GM19025 (cell line): ENCODE data around the gene LLCFC1.
"Not testable (repeated sequence)": the region's sequence is repeated elsewhere in the genome, so short reads cannot be mapped to it uniquely, and the experiment has no call there.

Experiments used
- ATAC-seq: cut with Tn5 transposase; IDR thresholded peaks from one replicate; pipeline ENCODE4 v1.9.1; 2021; ENCODE audit warnings: mild to moderate bottlenecking, low read depth, moderate library complexity; ENCODE audit not compliant: unreplicated experiment

LLCFC1 gene

GRCh38 chr7:142968229-142968628 is 28.9 kb downstream of the LLCFC1 start:
- no peak for ATAC-seq

- no peak for ATAC-seq
These were observed 29.9 kb downstream of the LLCFC1 start for GRCh38 chr7:142969183-142969582.

GRCh38 chr7:142974626-142975025 is 35.3 kb downstream of the LLCFC1 start:
- no peak for ATAC-seq

GRCh38 chr7:142978402-142978801 is 39.1 kb downstream of the LLCFC1 start:
- not testable (repeated sequence) for ATAC-seq

GRCh38 chr7:142983825-142984224 is 44.5 kb downstream of the LLCFC1 start:
- no peak for ATAC-seq

- no peak for ATAC-seq
These were observed 45.0 kb downstream of the LLCFC1 start for GRCh38 chr7:142984297-142984696.
